GM21723 (cell line): ENCODE measurements around the gene LIPI.
"Not testable (repeated sequence)": the region's sequence is repeated elsewhere in the genome, so short reads cannot be mapped to it uniquely, and the experiment has no call there.

Experiments used
- ATAC-seq: cut with Tn5 transposase; IDR thresholded peaks from one replicate; pipeline ENCODE4 v1.9.1; 2021; ENCODE audit warnings: mild to moderate bottlenecking, moderate library complexity; ENCODE audit not compliant: unreplicated experiment

LIPI gene

DNA sequence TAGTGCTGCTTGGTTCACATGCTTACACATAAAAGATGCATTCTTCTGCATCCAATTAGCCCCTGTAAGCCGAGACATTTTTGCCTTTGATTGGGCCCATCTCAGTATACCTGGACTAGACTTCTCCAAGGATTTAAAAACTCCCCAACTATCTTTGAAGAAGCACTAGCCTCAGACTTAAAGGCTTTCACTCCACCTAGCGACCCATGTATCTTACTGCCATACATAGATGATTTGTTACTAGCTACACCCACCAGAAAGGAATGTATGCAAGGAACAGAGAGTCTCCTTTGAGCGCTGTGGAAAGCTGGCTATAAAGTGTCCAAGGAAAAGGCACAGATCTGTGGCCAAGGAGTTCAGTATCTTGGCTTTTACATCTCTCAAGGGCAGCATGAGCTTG lies 91.7 kb downstream of the LIPI start:
- no peak for ATAC-seq

DNA sequence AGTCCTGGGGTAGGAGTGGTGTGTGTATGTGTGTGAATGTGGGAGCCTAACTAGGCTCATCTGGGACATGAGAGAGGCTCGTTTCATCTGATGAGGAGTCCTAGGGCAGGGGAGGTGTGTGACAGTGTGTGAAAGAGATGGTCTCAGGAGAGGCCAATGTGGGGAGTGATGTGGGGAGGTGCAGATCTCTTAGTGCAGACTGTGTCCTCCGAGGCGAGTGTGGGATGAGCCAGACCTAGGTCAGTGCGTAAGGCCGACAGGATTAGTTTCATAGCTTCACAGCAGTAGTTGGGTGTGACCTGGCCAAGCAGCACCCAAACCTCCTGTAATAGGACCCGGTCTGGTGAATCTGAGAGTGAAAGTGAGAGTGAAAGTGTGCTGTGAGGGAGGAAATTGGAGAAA lies 94.7 kb downstream of the LIPI start:
- ATAC-seq = peak; percentile 84

DNA sequence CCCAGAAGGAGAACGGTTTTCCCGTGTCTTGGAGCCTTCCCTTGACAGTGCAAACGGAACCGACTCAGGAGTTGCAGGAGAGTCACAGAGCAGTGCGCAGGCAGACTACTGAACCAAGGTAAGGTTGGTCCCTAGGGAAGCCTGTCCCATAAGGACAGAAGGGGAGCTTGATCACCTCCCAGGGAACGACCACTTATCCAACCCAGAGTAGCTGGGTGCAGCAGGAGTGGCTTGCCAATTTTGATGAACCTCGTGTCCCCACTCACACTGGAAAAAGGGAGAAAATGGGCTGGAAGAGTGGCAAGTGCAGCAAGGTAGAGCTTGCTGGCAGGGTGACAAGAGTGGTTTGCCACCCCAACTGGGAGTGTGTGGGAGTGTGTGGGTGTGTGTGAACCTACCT lies 95.1 kb downstream of the LIPI start:
- ATAC-seq = peak; percentile 6

DNA sequence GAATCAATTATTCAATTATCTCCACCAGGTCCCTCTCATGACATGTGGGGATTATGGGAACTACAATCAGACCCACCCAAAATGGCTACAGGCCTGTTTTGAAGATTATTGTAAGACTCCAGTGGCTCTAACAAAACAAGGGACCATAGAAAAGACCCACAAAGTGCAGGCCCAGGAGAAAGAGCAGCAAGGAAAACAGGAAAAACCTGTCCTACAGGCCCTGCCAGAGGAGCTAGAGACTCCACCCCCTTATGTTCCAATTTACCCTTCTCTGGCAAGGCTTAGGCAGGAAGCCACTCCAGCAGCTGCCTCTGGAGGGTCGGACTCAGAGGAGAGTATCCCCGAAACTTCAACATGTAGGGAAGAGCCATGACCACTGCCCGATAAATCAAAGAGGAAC lies 96.5 kb downstream of the LIPI start:
- no peak for ATAC-seq

DNA sequence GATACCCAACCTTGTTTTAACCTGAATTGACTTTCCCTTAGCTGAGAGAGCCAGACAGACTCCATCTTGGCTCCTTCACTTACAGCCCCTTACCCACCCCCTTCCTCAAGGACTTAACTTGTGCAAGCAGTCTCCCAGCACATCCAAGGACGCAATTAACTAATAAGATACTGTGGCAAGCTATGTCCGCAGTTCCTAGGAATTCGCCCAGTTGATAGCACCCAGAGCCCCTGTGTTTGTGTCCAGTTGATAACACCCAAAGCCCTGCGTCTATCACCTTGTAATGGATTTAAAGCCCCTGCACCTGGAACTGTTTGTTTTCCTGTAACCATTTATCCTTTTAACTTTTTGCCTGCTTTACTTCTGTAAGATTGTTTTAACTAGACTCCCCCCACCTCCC lies 106.2 kb downstream of the LIPI start:
- ATAC-seq = not testable (repeated sequence)

DNA sequence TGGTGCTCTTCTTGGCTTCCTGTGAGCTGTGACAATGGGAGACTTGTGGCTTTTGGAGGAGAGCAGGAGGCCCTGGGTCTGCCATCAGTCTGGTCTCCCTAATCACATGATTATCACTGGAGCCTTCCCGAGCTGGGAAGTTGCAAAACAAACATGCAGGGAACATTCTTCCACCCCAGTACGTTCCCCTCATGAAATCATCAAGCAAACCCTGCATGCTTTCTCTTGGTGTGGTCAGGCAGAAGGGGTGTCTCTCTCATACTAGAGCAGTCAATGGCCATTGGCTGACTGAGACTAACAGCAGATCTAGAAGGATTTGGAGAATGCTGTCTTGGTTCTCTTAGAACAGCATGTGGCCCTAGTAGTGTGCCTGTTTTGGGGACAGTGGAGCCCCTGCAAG lies 111.2 kb downstream of the LIPI start:
- no peak for ATAC-seq

DNA sequence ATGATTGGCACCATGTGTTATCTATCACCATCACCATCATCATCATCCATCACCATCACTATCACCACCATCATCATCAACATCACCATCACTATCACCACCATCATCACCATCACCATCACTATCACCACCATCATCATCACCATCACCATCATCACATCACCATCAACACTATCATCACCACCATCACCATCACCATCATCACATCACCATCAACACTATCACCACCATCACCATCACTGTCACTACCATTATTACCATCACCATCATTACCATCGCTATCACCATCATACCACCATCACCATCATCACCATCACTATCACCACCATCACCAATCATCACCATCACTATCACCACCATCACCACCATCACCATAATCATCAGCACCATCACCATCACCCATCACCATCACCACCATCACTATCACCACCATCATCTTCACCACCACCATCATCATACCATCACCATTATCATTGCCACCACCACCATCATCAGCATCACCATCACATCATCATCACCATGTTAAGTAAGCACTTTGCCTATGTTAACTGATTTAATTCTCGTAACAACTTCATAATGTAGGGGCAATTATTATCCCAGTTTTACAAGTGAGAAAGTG lies 112.8 kb downstream of the LIPI start:
- no peak for ATAC-seq

DNA sequence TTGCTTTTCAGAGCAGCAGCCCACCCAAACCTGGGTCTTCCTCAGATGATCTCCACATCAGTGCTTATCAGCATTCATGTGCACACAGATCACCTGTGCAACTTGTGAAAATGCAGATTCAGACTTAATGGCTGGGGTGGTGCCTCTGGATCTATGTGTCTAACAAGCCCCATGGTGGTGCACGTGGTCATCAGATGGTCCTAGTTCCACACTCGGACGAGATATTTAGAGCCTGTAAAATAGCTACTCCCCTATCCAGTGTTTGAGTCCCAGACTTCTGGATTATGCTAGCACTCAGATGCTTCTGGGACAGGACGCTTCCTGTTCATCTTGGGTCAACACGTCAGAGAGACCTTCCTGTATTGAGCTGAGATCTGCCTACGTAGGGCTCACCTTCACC lies 114.2 kb downstream of the LIPI start:
- no peak for ATAC-seq

DNA sequence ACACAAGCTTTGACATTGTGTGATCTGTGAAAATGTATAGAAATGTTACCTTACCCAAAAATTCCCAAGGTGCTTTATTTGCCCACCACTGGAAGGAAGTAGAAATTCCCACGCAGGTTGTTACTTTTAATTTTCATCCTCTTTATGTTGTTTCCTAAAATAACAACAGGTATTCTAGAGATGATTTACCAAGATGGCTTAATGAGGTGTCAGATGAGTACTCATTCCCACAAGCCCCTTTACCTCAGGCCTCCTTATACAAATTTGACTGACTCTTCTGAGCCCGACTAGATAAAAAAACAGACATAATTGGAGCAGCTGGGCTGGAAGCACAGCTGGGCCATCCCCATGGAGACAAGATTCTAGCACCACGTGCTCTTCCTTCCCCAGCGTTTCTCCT lies 114.6 kb downstream of the LIPI start:
- no peak for ATAC-seq

DNA sequence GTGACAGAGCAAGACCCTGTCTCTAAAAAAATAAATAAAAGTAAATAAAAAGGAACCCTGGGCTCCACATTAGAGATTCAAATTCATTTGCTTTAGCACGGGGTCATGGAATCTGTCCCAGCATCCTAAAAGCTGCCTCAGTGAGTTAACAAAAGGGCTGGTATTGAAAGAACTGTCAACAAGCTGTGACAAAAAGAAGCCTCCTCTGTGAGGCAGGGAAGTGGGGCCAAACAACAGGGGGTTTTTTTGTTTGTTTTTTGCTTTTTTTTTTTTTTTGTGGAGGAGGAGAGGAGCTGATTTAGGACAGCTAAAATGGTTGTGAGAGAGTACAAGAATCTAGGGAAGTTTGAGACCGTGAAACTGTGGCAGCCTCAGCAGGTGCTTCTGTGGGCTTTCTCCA lies 115.7 kb downstream of the LIPI start:
- ATAC-seq = no peak

DNA sequence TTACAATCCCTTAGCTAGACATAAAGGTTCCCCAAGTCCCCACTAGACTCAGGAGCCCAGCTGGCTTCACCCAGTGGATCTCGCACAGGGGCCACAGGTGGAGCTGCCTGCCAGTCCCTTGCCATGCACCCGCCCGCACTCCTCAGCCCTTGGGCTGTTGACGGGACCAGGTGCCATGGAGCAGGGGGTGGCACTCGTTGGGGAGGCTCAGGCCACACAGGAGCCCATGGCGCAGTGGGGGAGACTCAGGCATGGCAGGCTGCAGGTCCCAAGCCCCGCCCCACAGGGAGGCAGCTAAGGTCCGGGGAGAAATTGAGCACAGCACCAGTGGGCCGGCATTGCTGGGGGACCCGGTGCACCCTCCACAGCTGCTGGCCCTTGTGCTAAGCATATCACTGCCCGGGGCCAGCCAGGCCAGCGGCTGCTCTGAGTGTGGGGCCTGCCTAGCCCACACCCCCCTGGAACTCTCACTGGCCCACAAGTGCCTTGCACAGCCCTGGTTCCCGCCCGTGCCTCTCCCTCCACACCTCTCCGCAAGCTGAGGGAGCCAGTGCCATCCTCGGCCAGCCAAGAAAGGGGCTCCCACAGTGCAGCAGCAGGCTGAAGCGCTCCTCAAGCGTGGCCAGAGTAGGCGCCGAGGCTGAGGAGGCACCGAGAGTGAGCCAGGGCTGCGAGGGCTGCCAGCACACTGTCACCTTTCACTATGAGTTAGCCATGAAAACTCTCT lies 117.8 kb downstream of the LIPI start:
- no peak for ATAC-seq

DNA sequence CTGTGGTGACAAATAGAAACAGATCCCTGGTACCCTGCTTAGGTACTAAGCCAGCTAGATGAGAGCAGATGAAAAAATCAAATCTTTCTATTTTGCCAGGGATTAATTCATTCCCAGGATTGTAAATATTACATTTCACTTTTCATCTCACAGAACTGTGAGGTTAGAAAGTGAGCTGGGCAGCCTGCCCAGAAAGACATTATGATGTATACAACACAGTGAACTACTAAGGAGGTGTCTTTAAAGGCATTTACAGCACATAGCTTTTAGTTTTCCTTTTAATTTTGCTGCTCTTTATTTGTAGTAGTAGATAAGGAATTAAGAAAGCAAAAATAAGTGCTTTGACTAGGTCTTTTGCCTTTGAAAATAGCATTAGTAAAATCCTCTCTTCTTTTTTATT lies 120.6 kb downstream of the LIPI start:
- not testable (repeated sequence) for ATAC-seq

DNA sequence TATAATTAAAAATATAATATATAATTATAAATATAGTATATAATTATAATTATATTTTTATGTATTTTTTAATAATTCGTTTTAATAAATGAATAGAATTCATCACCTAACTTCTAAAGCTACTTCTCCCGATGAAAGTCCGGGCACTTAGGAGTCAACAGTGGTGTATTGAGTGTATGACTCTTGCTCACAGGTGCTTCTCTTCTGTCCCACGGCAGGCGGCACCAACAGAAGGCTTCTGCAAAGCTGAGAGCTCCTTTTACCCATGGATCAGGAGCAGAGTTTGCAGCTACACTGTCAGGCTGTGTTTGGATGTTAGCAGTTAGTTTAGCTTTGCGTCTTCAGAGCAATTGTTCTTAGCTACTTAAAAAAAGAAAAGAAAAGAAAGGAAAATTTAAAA lies 122.4 kb downstream of the LIPI start:
- no peak for ATAC-seq

DNA sequence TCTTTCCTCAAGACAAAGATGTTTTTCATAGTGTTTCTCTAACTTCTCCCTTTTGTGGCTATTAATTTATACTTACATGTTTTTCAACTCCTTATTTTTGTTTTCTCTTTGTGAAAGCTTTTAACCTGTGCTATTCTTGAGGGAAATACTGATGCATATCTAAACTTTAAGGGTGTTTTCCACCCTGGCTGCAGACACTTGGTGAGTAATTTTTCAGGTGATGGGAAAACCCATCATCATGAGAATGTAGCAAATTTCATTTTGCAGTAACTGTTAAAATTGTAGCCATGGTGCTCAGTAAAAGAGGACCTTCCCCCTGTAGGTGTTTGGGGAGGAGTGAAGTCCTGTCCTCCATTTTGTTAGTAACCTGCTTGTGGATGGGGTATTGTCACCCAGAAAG lies 124.2 kb downstream of the LIPI start:
- peak; percentile 76 for ATAC-seq

DNA sequence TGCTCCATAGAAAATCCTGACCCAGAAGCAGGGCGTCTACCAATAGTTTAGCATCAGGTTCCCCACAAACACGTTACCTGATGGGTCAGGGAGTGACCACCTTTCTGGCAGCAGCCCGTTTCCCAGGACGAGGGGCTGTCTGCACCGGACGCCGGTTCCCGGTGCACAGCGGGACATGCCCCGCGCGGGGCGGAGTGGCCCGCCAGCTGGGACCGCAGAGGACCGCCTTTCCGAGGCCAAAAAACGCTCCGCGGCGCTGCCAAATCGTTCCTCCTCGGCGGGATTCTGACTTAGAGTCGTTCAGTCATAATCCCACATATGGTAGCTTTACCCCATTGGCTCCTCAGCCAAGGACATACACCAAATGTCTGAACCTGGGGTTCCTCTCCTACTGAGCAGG lies 126.1 kb downstream of the LIPI start:
- ATAC-seq = no peak

DNA sequence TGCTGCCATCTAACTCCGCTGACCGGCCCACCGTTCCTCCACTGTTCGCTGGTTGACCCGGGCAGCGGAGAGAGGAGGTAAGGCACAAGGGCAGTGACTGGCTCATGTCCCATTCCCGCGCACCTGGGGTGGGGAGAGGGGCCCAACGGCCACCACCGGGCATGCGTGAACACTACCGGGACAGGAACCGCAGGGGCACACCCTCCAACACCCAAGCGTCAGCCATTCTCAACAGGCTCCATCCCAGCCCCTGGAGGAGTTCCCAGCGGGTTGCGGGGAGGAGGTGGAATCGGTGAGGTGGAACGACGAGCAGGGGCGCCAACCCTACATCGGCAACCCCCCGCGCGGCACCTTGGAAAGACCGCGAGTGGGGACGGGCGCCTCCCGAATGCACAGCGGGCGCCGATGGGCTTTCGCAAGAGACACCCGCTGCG lies 126.7 kb downstream of the LIPI start:
- no peak for ATAC-seq

DNA sequence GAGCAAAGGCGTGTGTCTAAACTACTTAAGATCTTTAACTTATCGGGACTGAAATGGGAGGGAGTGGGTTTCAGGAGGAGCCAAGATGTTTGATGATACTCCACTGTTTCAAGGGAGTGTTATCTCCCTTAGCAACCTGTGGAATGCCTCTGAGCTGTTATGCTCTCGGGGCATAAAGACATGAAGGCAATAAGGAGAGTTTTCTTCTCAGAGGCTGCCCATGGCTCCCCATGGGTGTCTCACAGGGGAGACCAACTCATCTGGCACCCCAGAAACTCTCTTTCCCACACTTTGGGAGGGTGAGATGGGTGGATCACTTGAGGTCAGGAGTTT lies 130.0 kb downstream of the LIPI start:
- no peak for ATAC-seq

DNA sequence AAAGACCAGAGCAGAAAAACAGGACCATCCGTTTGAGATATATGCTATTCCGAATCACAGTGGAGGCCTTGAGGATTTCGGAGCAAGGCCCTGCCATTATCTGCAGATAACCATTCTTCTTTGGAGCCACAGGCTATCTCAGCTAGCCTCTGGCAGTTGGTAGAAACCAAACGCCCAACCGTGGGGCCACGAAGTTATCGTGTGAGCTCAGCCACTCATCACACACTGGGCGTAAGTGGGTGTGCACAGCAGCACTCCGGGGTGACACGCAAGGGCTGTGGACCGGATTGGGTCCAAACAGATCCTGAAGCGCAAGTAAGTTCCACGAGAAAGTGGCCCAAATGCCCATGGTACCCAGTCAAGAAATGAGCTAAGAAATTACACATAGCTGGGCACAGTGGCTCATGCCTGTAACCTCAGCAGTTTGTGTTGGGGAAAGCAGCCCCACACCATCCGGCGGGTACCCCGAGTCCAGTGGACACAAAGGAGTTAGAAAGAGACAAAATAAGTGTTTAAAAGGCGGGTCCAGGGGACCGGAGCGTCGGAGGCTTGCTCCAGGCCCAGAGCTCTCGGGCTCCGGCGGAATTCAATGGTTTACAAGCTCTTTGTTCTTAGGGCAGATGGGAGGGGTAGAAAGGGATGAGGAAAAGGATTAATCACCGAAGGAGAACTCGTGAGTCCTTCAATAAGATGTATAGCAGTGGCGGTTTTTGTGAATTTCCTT lies 130.6 kb downstream of the LIPI start:
- no peak for ATAC-seq

DNA sequence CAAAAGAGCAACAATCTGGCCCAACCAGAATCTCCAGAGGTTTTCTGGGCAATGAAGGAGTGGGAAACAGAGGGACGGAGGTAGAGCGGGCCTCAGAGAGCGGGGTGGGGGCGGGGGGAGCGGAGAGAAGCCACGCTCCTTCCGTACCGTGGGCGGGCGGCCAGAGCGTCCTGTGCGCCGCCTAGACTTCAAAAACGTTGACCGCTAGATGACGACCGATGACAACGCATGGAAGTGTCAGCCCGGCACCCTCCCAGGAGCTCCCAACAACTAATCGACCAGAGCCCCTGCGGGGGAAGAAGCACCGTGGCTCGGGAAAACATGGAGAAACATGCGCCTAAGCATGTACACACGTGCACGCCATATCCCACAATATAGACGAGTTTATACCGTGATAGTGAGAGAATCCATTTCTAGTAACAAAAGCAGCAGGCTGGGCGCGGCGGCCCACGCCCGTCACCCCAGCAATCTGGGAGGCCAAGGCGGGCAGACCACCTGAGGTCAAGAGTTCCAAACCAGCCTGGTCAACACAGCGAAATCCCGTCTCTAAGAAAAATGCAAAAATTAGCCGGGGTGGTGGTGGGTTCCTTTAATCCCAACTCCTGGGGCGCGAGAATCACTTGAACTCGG lies 131.9 kb downstream of the LIPI start:
- no peak for ATAC-seq

DNA sequence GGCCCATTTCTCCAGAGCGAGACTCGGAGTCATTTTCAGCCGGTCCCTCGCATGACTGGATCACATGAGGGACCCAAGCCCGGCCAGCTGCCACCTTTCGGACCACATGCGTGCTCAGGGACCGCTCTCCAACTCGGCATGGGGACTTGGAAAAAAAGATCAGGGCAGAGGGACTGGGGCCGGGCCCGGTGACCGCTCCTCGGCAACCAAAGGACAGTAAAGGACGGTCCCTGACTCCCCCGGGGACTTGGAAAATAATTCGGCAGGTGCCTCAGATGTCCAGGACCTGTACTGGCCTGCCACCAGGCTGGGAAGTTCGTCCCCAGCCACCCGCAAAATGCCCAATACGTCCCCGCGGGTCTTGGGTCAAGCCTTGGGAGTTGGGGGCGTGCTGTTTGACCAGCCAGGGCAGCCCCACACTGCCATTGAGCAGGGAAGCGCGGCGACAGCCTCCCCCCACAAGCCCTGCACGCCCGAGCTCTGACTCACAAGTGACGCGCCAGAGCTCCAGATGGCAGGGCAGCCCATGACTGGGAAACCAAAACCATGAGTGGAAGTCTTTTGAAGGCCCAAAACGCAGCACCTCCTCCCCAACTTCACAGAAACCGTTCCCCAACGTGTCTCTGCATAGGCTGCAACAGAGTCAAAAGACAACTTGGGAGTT lies 134.5 kb downstream of the LIPI start:
- no peak for ATAC-seq
